Fibroblast of the conjunctiva (primary cell): ENCODE measurements around the gene DAPK1.

Source experiments
- DNase-seq: peaks from one replicate; pipeline ENCODE4 v3.0.0-alpha.2; 2010; ENCODE audit warnings: low read depth

The DAPK1 gene

GRCh38 chr9:87516926-87517290, 19.2 kb downstream of the DAPK1 start:
- DNase-seq: no peak

GRCh38 chr9:87517732-87518131, 20.1 kb downstream of the DAPK1 start:
- no peak for DNase-seq

GRCh38 chr9:87518702-87519335, 21.2 kb downstream of the DAPK1 start:
- DNase-seq: peak; percentile 36

GRCh38 chr9:87519461-87519860, 21.8 kb downstream of the DAPK1 start:
- DNase-seq: no peak

GRCh38 chr9:87520172-87520683, 22.6 kb downstream of the DAPK1 start:
- no peak for DNase-seq

- no peak for DNase-seq
Measured at GRCh38 chr9:87521834-87522233, 24.2 kb downstream of the DAPK1 start.

GRCh38 chr9:87524061-87524460, 26.4 kb downstream of the DAPK1 start:
- no peak for DNase-seq

GRCh38 chr9:87525546-87526303, 28.1 kb downstream of the DAPK1 start:
- no peak for DNase-seq

GRCh38 chr9:87527211-87527916, 29.7 kb downstream of the DAPK1 start:
- DNase-seq: no peak

- DNase-seq: no peak
Measured at GRCh38 chr9:87528969-87529368, 31.3 kb downstream of the DAPK1 start.

- no peak for DNase-seq
Measured at GRCh38 chr9:87529671-87530070, 32.0 kb downstream of the DAPK1 start.

GRCh38 chr9:87530716-87531115, 33.0 kb downstream of the DAPK1 start:
- no peak for DNase-seq

GRCh38 chr9:87531370-87532295, 34.0 kb downstream of the DAPK1 start:
- DNase-seq: no peak

GRCh38 chr9:87533271-87533670, 35.6 kb downstream of the DAPK1 start:
- no peak for DNase-seq

- DNase-seq: no peak
Measured at GRCh38 chr9:87534036-87534435, 36.4 kb downstream of the DAPK1 start.

GRCh38 chr9:87534957-87535356, 37.3 kb downstream of the DAPK1 start:
- DNase-seq: no peak

GRCh38 chr9:87535817-87536539, 38.3 kb downstream of the DAPK1 start:
- DNase-seq: no peak

GRCh38 chr9:87537625-87538024, 40.0 kb downstream of the DAPK1 start:
- DNase-seq: no peak

GRCh38 chr9:87540444-87541105, 42.9 kb downstream of the DAPK1 start:
- DNase-seq: no peak

GRCh38 chr9:87541663-87542062, 44.0 kb downstream of the DAPK1 start:
- no peak for DNase-seq

- no peak for DNase-seq
Measured at GRCh38 chr9:87542141-87542540, 44.5 kb downstream of the DAPK1 start.
